ENCODE results near the gene ADM2.

Gene ADM2

DNA sequence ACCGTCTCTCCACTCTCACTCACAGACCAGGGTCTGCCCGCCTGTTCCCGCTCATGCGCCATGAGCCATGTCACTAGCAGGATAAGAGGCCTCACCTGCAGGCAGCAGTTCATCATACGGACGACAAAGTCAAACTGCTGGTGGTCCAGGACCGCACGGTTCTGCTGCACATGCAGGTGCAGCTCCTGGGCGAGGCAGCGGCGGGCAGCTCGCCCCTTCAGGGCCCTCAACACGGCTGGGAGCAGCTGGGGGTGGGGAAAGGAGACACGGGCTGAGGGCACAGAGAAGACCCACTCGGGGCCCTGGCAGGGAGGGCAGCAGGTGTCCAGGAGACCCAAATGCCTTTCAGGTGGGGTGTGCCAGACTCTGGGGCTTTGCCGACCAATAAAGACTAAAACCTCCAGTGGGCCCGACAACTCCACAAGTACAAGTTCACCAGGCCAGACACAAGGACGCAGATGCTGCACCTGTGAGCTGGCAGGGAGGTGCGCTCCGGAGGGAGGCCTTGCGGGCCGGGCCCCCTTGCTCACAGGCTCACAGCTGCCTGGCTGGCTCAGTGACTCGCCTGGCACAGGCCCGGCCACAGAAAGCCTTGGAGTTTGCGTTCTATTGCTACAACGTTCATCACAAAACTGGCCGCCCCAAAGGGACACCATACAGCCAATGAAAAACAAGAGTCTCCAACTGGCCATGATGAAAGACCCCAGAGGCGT is 18.0 kb upstream of the ADM2 start:
- TF ChIP-seq, protein P1, sequence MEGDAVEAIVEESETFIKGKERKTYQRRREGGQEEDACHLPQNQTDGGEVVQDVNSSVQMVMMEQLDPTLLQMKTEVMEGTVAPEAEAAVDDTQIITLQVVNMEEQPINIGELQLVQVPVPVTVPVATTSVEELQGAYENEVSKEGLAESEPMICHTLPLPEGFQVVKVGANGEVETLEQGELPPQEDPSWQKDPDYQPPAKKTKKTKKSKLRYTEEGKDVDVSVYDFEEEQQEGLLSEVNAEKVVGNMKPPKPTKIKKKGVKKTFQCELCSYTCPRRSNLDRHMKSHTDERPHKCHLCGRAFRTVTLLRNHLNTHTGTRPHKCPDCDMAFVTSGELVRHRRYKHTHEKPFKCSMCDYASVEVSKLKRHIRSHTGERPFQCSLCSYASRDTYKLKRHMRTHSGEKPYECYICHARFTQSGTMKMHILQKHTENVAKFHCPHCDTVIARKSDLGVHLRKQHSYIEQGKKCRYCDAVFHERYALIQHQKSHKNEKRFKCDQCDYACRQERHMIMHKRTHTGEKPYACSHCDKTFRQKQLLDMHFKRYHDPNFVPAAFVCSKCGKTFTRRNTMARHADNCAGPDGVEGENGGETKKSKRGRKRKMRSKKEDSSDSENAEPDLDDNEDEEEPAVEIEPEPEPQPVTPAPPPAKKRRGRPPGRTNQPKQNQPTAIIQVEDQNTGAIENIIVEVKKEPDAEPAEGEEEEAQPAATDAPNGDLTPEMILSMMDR (IDR thresholded peaks at IDR 0.05; ENCODE audit: borderline replicate concordance, insufficient read depth, low read depth, low read length), result no peak

DNA sequence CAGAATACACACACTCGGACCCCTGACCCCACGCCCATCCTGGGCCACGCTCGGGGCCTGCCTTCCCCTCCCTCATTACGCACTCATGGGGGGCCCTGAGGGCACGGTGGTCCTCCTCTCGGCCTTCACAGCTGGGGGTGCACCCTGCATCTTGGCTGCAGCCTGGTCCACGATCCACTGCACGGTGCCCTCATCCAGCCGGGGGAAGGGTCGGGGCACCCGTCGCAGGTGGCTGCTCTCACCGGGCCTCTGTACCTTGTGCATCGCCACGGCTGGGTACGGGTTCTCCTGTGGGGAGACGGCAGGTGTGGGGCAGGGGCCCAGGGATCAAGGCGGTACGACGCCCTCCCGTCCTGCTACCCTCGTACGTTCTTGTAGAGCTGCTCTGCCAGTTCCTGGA is 16.9 kb upstream of the ADM2 start:
- TF ChIP-seq, protein P1 (IDR thresholded peaks at IDR 0.05; ENCODE audit: borderline replicate concordance, insufficient read depth, low read depth, low read length), result no peak

More for the DNA sequence above, 18.0 kb upstream of the ADM2 start:
- H3K4me3 ChIP-seq (ENCODE audit: low read depth, low read length), result no peak overlapping the region

DNA sequence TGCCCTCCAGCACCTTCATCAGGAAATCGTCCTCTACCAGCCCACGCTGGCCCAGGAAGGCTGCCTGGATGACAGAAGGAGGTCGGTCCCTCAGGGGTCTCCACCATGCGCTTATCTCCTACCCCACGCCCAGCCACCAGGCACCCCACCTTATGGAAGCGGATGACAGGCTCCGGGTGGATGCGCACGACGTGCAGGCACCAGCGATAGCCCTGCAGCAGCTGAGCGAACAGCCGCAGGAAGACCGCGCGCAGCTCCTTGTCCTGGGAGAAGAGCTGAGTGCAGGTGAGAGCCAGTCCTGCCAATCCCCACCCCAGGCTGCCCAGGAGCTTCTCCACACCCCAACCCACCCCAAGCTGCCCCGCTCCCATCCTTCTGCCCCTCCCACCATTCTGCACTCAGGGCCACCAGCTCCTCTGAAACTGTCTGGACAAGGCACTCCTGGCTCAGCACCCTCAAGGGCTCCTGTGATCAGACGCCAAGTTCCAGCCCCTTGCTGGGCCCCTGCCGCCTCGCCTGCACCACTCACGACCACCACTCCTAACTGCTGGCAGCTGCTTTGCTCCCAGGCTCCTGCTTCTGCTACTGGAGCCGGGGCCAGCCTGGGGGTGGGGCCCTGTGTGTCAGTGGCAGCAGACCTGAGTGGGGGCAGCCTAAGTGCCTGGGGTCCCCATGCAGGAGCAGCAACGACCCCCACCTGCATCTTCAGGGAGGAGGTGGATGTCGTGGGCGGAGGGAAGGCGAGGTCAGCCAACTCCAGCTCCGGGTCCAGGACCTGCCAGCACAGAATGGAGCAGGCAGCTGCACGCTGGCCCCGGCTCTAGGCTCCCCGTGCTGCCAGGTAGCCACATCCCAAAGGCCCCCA is 16.0 kb upstream of the ADM2 start:
- H3K4me3 ChIP-seq (ENCODE audit: low read depth, low read length), result no peak overlapping the region
- TF ChIP-seq, protein P1 (IDR thresholded peaks at IDR 0.05; ENCODE audit: borderline replicate concordance, insufficient read depth, low read depth, low read length), result no peak

More for the DNA sequence above, 16.9 kb upstream of the ADM2 start:
- H3K4me3 ChIP-seq (ENCODE audit: low read depth, low read length), result no peak overlapping the region

DNA sequence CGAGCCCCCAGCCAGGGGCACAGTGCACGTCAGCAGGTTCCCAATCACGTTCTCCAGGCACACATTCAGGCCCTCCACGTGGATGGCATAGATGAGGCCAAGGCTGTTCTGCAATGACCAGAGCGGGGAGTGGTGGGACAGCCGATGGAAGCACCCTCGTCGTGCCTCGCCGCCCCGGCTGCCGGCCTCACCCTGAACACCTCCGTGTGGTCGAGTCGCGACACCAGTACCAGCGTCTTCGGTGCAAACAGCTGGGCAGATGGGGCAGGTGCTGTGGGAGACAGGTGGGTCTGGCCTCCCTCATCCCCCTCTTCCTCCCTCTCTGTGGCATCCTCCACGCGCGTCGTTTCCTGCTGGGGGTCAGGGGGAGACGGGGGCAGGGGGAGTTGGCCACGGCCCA is 14.0 kb upstream of the ADM2 start:
- no peak overlapping the region for H3K4me3 ChIP-seq (ENCODE audit: low read depth, low read length)
- TF ChIP-seq, protein P1 (IDR thresholded peaks at IDR 0.05; ENCODE audit: borderline replicate concordance, insufficient read depth, low read depth, low read length), result no peak

DNA sequence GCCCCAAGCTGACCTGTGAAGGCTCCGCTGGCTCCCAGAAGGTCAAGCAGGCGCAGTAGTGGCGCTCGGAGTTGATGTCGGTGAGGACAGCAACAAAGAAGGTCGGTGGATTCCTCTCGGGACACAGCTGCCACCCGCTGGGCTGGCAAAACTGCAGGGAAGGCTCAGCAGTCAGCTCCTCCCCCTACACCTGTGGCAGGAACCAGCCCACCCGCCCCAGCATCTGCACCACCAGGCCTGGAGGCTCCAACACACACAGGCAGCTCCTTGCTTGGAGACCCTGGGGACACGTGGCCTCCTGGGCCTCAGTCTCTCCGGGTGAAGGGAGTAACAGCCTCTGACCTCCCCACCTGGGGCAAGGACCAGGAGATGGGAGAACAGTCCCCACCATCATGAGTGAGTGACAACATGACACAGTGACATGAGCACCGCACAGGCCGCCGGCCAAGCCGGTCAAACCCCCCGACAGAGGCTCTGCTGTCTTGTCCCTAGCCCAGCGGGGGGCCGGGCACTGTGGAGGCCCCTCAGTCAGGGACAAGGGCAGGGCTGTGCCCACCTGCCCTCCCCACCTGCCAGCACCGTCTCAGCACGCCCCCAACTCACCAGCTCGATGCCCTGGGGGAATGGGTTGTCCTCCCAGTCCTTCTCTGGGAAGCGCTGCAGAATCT is 13.4 kb upstream of the ADM2 start:
- TF ChIP-seq, protein P1 (IDR thresholded peaks at IDR 0.05; ENCODE audit: borderline replicate concordance, insufficient read depth, low read depth, low read length), result no peak
- H3K4me3 ChIP-seq (ENCODE audit: low read depth, low read length), result no peak overlapping the region

DNA sequence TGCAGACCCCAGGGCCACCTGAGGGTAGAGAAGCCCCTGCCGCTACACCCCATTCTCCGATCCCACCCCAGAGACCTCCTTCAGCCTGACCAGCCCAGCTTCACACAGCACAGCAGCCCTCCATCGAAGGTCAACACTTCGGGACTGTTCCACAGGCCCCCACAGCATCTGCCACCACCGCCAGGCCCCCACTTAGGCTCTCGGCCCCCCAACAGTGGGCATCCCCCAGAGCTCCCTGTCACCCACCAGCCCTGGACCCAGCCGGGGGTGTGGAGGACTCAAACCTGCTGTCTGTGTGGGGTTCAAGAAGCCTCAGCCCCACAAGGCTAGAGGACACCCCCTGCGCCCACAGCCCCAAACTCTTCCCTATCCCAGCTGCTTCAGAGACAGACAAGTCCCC is 12.7 kb upstream of the ADM2 start:
- TF ChIP-seq, protein P1 (IDR thresholded peaks at IDR 0.05; ENCODE audit: borderline replicate concordance, insufficient read depth, low read depth, low read length), result no peak
- H3K4me3 ChIP-seq (ENCODE audit: low read depth, low read length), result peak overlapping the region; percentile 21
